ENCODE measurements around the gene SORT1. TPM values are rescaled to one million over a fixed set of nuclear protein-coding genes. Genes with fewer than 3 reads are reported as not detected.
A peak's percentile ranks its signal among the peaks of the same experiment; 100 is the strongest.

The SORT1 gene
- total RNA-seq, 4 donors from 2014 or later, result 66.6 to 142 (median 105) TPM

GRCh38 chr1:109404838-109405237 lies 7.1 kb upstream of the SORT1 start:
- H3K4me3 ChIP-seq, result no peak overlapping the region
- H3K27ac ChIP-seq, result no peak overlapping the region
- 73 to 78% methylated on average over 4 of the region's 4 CpGs for WGBS, 2 donors (ENCODE audit: low coverage in 1 of 2)
- H3K9me3 ChIP-seq, result no peaks in the 10 kb centered on the region
- no peaks in the 10 kb centered on the region for H3K27me3 ChIP-seq
- peaks cover under 1 to 90% of the 10 kb centered on the region in 2 donors for H3K36me3 ChIP-seq
- no peaks in the 10 kb centered on the region for H3K4me1 ChIP-seq
- TF ChIP-seq POLR2A (IDR thresholded peaks at IDR 0.05) (no peak), CTCF (IDR thresholded peaks at IDR 0.05) (no peak), POLR2AphosphoS5 (IDR thresholded peaks at IDR 0.05) (no peak), EP300 (IDR thresholded peaks at IDR 0.05) (no peak)
- ATAC-seq, result no peak

- TF ChIP-seq CTCF (IDR thresholded peaks at IDR 0.05) (no peak), EP300 (IDR thresholded peaks at IDR 0.05) (no peak)
- Histone ChIP-seq H3K4me1 (peaks cover 5 to 17% (median 8%) of the 10 kb centered on the region in 3 donors), H3K4me3 (no peak overlapping the region), H3K27me3 (no peaks in the 10 kb centered on the region), H3K36me3 (peaks cover 0 to 61% of the 10 kb centered on the region in 2 donors), H3K9me3 (no peaks in the 10 kb centered on the region), H3K27ac (no peak overlapping the region)
- ATAC-seq, result no peak
Measured at GRCh38 chr1:109402025-109402424, 4.3 kb upstream of the SORT1 start.

GRCh38 chr1:109400035-109400655 lies 2.4 kb upstream of the SORT1 start:
- no peak overlapping the region for H3K4me3 ChIP-seq
- no peaks in the 10 kb centered on the region for H3K27me3 ChIP-seq
- 67 to 83% methylated on average over 3 of the region's 3 CpGs for WGBS, 2 donors (ENCODE audit: low coverage in 1 of 2)
- no peak for ATAC-seq
- H3K9me3 ChIP-seq, result no peaks in the 10 kb centered on the region
- peaks cover 0 to 43% of the 10 kb centered on the region in 2 donors for H3K36me3 ChIP-seq
- peak overlapping the region in 1 of 4 donors; percentile 92 for H3K27ac ChIP-seq
- H3K4me1 ChIP-seq, result peaks cover 11 to 36% (median 12%) of the 10 kb centered on the region in 3 donors
- no peak for TF ChIP-seq POLR2A (IDR thresholded peaks at IDR 0.05)

- Histone ChIP-seq H3K36me3 (peaks cover 0 to 36% of the 10 kb centered on the region in 2 donors), H3K27ac (peak overlapping the region; percentile 55 to 97 (median 92)), H3K9me3 (no peaks in the 10 kb centered on the region), H3K27me3 (no peaks in the 10 kb centered on the region), H3K4me1 (peaks cover 11 to 42% (median 14%) of the 10 kb centered on the region in 3 donors), H3K4me3 (no peak overlapping the region)
- WGBS, 2 donors (ENCODE audit: low coverage in 1 of 2), result 10 to 33% methylated on average over 2 of the region's 2 CpGs
- TF ChIP-seq POLR2AphosphoS5 (IDR thresholded peaks at IDR 0.05) (no peak), POLR2A (IDR thresholded peaks at IDR 0.05) (no peak), CTCF (IDR thresholded peaks at IDR 0.05) (peak; percentile 48 to 89 (median 76)), EP300 (IDR thresholded peaks at IDR 0.05) (no peak)
- no peak for ATAC-seq
Measured at GRCh38 chr1:109399326-109399957, 1.7 kb upstream of the SORT1 start.

GRCh38 chr1:109398343-109399225 lies 866 bp upstream of the SORT1 start:
- no peak for ATAC-seq

More at GRCh38 chr1:109398343-109399225, 866 bp upstream of the SORT1 start:
- Histone ChIP-seq H3K4me1 (peaks cover 11 to 50% (median 20%) of the 10 kb centered on the region in 3 donors), H3K27me3 (no peaks in the 10 kb centered on the region), H3K4me3 (peak overlapping the region; percentile 33 to 76), H3K36me3 (peaks cover 0 to 28% of the 10 kb centered on the region in 2 donors), H3K27ac (peak overlapping the region; percentile 55 to 97 (median 92)), H3K9me3 (no peaks in the 10 kb centered on the region)
- TF ChIP-seq POLR2A (IDR thresholded peaks at IDR 0.05), result no peak
- no peak for TF ChIP-seq POLR2AphosphoS5 (IDR thresholded peaks at IDR 0.05)
- no peak for TF ChIP-seq EP300 (IDR thresholded peaks at IDR 0.05)
- WGBS, 2 donors (ENCODE audit: low coverage in 1 of 2), result 16 to 49% methylated on average over 11 of the region's 18 CpGs
